Pancreas (tissue), 10 donors: ENCODE results near the gene TM9SF3. TPM values are rescaled to one million over a fixed set of nuclear protein-coding genes. Genes with fewer than 3 reads are reported as not detected.
"Not testable (repeated sequence)": the region's sequence is repeated elsewhere in the genome, so short reads cannot be mapped to it uniquely, and the experiment has no call there.

Experiments
- ATAC-seq, 4 donors: fragments of 200-7000 bp; cut with Tn5 transposase; one replicate each; pipeline versions ENCODE4 v1.8.0 to v1.9.1; 2020; ENCODE audit warnings: mild to moderate bottlenecking in 4 of 4, moderate library complexity in 4 of 4
- DNase-seq, 6 donors: peaks; one replicate each; pipeline ENCODE4 v3.0.0-alpha.2; 2020
- FAIRE-seq: peaks from 2 replicates; lab custom pipeline; 2012; peaks lifted over from hg19 to GRCh38; lab: Jason Lieb, UNC
- H3K27ac ChIP-seq, 4 donors: fragments of 200-600 bp; sonication (generic); 1 replicate in 3 of 4; 2 replicates in 1 of 4; pipeline versions ENCODE4 v1.5.0 to v1.8.0; 2020
- H3K27me3 ChIP-seq, 4 donors: fragments of 200-600 bp; one replicate each; pipeline ENCODE4 v1.8.0; 2021
- H3K36me3 ChIP-seq, 3 donors: fragments of 200-600 bp; sonication (generic) in 1 of 3; one replicate each; pipeline versions ENCODE4 v1.5.0 to v1.8.0; 2020 to 2021
- H3K4me1 ChIP-seq, 3 donors: fragments of 200-600 bp; one replicate each; pipeline ENCODE4 v1.8.0; 2021
- H3K4me3 ChIP-seq, 4 donors: fragments of 200-600 bp; sonication (generic) in 2 of 4; one replicate each; pipeline versions ENCODE4 v1.5.0 to v1.8.0; 2020 to 2021
- H3K9me3 ChIP-seq, 4 donors: fragments of 200-600 bp; one replicate each; pipeline ENCODE4 v1.8.0; 2021
- WGBS, 2 donors: extraction: QIAGEN DNeasy Blood & Tissue Kit; methylation state at CpG; one replicate each; pipeline ENCODE4 v1.1.7; 2013; 5-methylcytosine and 5-hydroxymethylcytosine counted together
- intact Hi-C, 3 donors: fragments of 100-400 bp; cut with DNase I; formaldehyde crosslinking; loops; one replicate each; pipeline versions ENCODE4 v1.11.1 to v1.14.2; 2022
- polyA plus RNA-seq, 2 donors: library from polyadenylated mRNA; stranded (reverse); fragments of 200-250 nt; gene quantifications; one replicate each; pipeline ENCODE4 v1.2.3, GENCODE V29; 2013
- total RNA-seq, 6 donors: library from RNA; stranded (reverse); fragmentation: NEBNext Ultra II Directional in 4 of 6; extraction: Animal tissue kit (Norgen Biotek cat#: 25700) in 4 of 6; gene quantifications; one replicate each; pipeline versions ENCODE4 v1.2.1 to v1.2.4, GENCODE V29; 2021 to 2023
- TF ChIP-seq, protein P1 (sequence below), 4 donors: fragments of 200-600 bp; sonication (generic) in 3 of 4; IDR thresholded peaks; one replicate each; pipeline versions ENCODE4 v1.5.0 to v1.8.0; 2021; ENCODE audit warnings: antibody characterized with exemption in 4 of 4
- donor health status: healthy with polysubstance abuse.
- donor health status: DM: no; HTN: no; CAD: no; lungs with moderate emphysema.
- donor health status: DM: no; HTN: no; CAD: no.
- donor health status: control.
- donor health status: control.
- donor health status: Bipolar disorder and iron deficiency.
- donor health status: DM: yes; HTN: yes; CAD: no.
- donor health status: DM: no; HTN: no; CAD: no.
- donor health status: DM: no; HTN: no; CAD: no.
- donor health status: DM: yes; HTN: yes; CAD: no.

Gene TM9SF3
- total and polyA plus RNA-seq, 8 donors: 15.5 to 110 (median 60.2) TPM

DNA sequence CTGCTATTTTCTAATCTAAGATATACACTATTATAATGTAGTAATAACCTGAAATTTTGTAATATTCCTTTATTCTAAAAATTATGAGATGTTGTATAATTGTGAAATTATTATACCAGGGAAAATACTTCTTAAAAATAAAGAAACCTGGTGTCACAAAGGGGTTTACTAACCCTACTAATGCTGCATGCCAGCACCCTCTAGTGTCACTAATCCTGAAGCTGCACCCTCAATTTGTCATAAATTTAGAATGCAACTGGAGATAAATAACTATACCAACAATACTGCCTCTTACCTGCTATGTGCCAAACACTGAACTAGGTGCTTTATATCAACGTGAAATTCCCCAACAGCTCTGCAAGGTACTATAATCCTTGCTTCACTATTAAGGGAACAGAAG is 30.8 kb downstream of the TM9SF3 start:
- FAIRE-seq: peak; percentile 54
- peaks cover 0 to 18% (median 4%) of the 10 kb centered on the region in 3 donors for H3K36me3 ChIP-seq

DNA sequence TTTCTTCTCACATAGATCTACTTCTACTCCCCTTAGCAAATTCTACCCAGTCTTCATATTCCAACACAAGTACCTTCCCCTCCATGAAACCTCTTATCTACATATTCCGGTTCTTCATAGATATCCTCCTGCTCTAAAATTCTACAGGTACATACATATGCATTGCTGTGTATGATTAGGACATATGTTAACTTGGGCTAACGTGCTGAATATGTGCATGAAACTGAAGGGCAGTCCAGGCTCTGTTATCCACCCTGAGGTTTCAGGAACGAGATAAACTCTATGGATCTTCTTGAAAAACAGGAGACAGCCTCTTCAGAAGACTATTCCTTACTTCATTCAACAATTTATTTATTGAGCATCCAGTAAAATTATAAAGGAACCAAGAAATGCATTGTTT is 31.5 kb downstream of the TM9SF3 start:
- Histone ChIP-seq H3K27ac (no peak overlapping the region), H3K27me3 (no peaks in the 10 kb centered on the region), H3K4me3 (no peak overlapping the region), H3K4me1 (peaks cover 0 to 4% (median 0%) of the 10 kb centered on the region in 3 donors), H3K9me3 (no peaks in the 10 kb centered on the region), H3K36me3 (peaks cover 0 to 18% (median 4%) of the 10 kb centered on the region in 3 donors)
- TF ChIP-seq, protein P1, sequence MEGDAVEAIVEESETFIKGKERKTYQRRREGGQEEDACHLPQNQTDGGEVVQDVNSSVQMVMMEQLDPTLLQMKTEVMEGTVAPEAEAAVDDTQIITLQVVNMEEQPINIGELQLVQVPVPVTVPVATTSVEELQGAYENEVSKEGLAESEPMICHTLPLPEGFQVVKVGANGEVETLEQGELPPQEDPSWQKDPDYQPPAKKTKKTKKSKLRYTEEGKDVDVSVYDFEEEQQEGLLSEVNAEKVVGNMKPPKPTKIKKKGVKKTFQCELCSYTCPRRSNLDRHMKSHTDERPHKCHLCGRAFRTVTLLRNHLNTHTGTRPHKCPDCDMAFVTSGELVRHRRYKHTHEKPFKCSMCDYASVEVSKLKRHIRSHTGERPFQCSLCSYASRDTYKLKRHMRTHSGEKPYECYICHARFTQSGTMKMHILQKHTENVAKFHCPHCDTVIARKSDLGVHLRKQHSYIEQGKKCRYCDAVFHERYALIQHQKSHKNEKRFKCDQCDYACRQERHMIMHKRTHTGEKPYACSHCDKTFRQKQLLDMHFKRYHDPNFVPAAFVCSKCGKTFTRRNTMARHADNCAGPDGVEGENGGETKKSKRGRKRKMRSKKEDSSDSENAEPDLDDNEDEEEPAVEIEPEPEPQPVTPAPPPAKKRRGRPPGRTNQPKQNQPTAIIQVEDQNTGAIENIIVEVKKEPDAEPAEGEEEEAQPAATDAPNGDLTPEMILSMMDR (IDR thresholded peaks at IDR 0.05): no peak
- intact Hi-C loops: no loop called here
- ATAC-seq (no peak), FAIRE-seq (no peak), DNase-seq (no peak)
- WGBS, 2 donors: 79 to 84% methylated on average over 3 of the region's 3 CpGs

More for the DNA sequence above, 30.8 kb downstream of the TM9SF3 start:
- H3K4me3 ChIP-seq: no peak overlapping the region
- H3K4me1 ChIP-seq: peaks cover 0 to 4% (median 0%) of the 10 kb centered on the region in 3 donors
- ATAC-seq (peak in 3 of 4 donors; percentile 62 to 75 (median 67)), DNase-seq (no peak)
- no peaks in the 10 kb centered on the region for H3K9me3 ChIP-seq
- H3K27me3 ChIP-seq: no peaks in the 10 kb centered on the region
- TF ChIP-seq, protein P1 (IDR thresholded peaks at IDR 0.05): no peak
- WGBS, 2 donors: 14 to 19% methylated on average over 1 of the region's 1 CpG
- intact Hi-C loops: no loop called here
- no peak overlapping the region for H3K27ac ChIP-seq

DNA sequence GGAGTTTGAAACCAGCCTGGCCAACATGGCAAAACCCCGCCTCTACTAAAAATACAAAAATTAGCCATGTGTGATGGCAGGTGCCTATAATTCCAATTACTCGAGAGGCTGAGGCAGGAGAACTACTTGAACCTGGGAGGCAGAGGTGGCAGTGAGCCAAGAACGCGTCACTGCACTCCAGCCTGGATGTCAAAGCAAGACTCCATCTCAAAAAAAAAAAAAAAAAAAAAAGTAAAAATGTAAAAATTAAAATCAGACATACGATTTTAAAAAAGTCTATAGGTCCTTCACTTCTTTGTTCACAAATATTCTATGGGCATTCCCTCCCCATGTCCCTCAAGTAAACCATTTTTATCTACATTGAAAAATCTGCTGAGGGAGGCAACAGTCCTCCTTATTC is 38.2 kb downstream of the TM9SF3 start:
- Histone ChIP-seq H3K27me3 (no peaks in the 10 kb centered on the region), H3K9me3 (no peaks in the 10 kb centered on the region), H3K36me3 (peaks cover 0 to 36% (median 0%) of the 10 kb centered on the region in 3 donors), H3K4me3 (no peak overlapping the region), H3K27ac (no peak overlapping the region), H3K4me1 (no peaks in the 10 kb centered on the region)
- no peak for FAIRE-seq
- ATAC-seq: peak in 1 of 4 donors; percentile 40
- 66 to 72% methylated on average over 5 of the region's 5 CpGs for WGBS, 2 donors
- DNase-seq: peak in 4 of 6 donors; percentile 49 to 70 (median 60)
- TF ChIP-seq, protein P1 (IDR thresholded peaks at IDR 0.05): no peak
- intact Hi-C loops: no loop called here

DNA sequence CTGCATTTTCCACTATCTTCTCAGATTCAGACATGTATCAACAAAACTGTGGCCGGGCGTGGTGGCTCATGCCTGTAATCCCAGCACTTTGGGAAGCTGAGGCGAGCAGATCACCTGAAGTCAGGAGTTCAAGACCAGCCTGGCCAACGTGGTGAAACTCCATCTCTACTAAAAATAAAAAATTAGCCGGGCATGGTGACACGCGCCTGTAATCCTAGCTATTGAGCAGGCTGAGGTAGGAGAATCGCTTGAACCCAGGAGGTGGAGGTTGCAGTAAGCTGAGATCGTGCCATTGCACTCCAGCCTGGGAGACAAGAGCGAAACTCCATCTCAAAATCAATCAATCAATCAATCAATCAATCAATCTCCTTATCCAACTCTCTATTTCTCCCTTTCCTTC is 41.3 kb downstream of the TM9SF3 start:
- FAIRE-seq, H3K4me3 ChIP-seq, H3K27me3 ChIP-seq, H3K27ac ChIP-seq, H3K9me3 ChIP-seq, H3K4me1 ChIP-seq, DNase-seq, ATAC-seq, intact Hi-C loops: not testable (repeated sequence)
- H3K36me3 ChIP-seq: peaks cover 0 to 42% (median 0%) of the 10 kb centered on the region in 3 donors
- WGBS, 2 donors: 91 to 93% methylated on average over 10 of the region's 10 CpGs

DNA sequence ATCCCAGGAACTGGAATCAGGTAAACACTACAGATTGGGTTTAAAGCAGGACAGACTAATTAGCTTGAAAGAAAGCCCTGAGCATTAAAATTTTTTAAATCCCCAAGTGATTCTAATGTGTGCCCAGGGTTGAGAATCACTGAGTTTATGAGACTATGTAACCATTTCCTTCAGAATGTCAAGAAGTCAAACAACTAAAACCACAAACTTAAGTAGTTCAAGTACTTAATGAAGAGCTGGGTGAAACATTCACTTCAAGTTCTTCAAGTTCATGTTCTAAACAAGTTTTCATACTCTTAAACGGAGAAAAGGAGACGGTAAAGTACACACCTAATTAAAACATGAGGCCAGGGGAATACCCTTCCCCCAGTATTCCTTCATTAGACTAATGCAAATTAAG is 44.9 kb downstream of the TM9SF3 start:
- no peak overlapping the region for H3K27ac ChIP-seq
- DNase-seq (no peak), FAIRE-seq (no peak)

More for the DNA sequence above, 44.9 kb downstream of the TM9SF3 start:
- H3K4me3 ChIP-seq: no peak overlapping the region
- H3K36me3 ChIP-seq: peaks cover 0 to 21% (median 0%) of the 10 kb centered on the region in 3 donors
- WGBS, 2 donors: 92 to 94% methylated on average over 2 of the region's 2 CpGs
- H3K27me3 ChIP-seq: no peaks in the 10 kb centered on the region
- ATAC-seq: no peak
- TF ChIP-seq, protein P1 (IDR thresholded peaks at IDR 0.05): no peak
- H3K9me3 ChIP-seq: no peaks in the 10 kb centered on the region
- no peaks in the 10 kb centered on the region for H3K4me1 ChIP-seq
- intact Hi-C loops: no loop called here
